GM19324 (cell line): ENCODE data around the gene HOXD4.

Experiments used
- ATAC-seq: cut with Tn5 transposase; IDR thresholded peaks from one replicate; pipeline ENCODE4 v1.9.1; 2021; ENCODE audit warnings: mild to moderate bottlenecking, moderate library complexity; ENCODE audit not compliant: unreplicated experiment, low FRiP score

Gene HOXD4

DNA sequence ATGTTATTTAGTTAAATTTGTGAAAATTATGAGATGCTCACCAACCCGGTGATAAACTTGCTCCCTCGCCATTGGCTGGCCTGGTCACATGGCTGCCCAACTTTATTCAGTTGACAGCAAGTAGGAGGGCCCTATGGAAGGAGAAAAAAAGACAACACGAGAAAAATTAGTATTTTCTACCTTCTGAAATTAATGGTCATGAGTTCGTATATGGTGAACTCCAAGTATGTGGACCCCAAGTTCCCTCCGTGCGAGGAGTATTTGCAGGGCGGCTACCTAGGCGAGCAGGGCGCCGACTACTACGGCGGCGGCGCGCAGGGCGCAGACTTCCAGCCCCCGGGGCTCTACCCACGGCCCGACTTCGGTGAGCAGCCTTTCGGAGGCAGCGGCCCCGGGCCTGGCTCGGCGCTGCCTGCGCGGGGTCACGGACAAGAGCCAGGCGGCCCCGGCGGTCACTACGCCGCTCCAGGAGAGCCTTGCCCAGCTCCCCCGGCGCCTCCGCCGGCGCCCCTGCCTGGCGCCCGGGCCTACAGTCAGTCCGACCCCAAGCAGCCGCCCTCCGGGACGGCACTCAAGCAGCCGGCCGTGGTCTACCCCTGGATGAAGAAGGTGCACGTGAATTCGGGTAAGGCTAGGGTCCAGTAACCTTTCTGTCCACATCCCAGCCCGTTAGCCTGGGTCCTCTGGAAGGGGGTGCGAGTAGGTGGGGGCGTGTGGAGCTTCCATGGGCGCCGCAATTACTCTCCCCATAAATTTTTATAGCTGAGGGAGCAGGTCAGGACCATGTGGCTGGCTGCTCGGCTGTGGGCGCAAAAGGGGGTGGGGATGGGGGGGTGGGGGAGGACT is at the start of gene HOXD4:
Gene HOXD4 (plus strand): TSS at position 109 of the 846 bp plus-strand sequence. CDS start 84 bp downstream, at position 193.
- no peak for ATAC-seq

DNA sequence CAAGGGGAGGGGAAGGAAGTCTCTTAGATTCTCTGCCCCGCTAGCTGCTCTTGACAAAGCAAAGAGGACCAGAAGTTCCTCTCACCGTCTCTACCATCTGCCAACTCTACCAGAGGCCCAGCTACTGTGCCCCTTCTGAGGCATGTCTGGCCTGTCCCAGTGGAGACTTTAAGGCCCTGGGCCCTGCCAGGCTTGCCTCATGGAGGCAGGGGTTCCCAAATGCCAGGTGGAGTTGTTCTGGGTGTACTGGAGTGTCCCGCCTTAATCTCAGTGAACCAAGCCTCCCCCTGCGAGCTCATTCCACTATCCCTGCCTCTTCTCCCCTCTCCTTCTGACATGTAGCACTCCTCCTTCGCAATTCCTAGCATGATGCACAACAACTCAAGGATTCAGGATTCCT is 49.5 kb upstream of the HOXD4 start:
- ATAC-seq: no peak

DNA sequence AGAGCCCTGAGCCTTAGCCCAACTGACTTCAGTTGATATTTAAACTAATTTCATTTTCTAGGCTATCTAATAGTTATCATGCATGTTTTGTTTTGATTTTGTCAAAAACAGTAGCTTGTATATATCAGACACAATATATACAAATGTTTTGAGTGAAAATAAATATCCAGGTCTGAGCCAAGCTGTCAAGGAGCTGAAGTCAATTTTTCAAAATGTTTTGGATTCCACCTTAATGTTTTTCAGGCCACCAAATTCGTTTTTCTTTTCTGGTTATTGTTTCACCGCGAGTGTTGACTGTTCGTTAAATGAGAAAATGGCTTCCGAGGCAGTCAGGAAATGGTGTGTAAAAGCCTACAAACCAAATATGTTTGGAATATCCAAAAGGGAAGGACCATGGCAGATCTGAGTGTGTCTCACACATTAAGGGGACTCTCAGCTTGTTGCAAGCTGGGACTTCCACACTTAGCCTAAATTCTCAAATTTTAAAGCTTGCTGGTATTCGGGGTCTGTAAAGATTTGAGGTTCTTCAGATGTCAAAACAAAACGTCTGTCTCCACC is 49.0 kb upstream of the HOXD4 start:
- ATAC-seq: no peak

DNA sequence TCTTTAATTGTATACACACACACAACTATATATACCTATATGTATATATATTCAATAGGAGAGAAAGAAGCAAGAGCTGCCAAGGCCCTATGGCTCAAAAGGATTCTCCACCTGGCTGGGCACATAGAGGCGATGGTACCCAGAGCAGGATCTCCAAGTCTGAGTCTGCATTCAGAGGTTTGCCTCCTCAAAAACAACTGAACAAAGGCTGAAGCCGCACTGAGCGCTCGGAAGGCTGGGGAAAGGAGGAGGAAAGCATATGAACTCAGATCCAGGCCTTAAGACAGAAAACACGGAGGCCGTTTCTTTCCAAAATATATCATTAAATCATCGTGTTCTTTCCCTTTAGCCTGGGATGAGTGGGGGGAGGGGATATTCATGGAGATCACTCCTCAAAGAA is 48.2 kb upstream of the HOXD4 start:
- no peak for ATAC-seq

DNA sequence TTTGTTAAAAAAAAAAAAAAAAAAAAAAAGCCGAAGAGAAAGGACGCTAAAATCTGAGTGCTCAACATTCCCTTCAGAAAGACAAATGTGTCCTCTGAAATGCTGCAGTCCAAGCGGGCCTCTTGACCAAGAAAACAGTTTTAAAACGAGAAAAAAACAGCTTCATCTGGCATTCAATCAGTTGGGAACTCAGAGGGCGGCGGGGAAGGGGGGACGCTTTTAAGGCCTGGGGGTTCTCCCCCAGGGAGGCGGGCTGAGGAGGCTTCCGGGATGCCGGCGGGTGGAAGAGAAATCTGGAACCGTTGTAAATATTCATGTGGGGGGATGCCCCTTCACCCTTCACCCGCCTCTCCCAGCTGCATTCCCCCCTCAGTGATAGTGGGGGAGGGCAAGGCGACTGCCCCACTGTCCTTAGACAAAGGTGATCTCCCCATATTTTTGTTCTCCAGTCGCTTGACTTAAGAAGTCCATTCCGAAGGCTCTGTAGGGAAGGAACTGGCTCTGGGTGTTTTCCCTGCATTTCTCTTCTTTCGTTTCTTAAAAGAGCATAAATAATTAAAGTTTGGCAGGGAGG is 47.5 kb upstream of the HOXD4 start:
- no peak for ATAC-seq

DNA sequence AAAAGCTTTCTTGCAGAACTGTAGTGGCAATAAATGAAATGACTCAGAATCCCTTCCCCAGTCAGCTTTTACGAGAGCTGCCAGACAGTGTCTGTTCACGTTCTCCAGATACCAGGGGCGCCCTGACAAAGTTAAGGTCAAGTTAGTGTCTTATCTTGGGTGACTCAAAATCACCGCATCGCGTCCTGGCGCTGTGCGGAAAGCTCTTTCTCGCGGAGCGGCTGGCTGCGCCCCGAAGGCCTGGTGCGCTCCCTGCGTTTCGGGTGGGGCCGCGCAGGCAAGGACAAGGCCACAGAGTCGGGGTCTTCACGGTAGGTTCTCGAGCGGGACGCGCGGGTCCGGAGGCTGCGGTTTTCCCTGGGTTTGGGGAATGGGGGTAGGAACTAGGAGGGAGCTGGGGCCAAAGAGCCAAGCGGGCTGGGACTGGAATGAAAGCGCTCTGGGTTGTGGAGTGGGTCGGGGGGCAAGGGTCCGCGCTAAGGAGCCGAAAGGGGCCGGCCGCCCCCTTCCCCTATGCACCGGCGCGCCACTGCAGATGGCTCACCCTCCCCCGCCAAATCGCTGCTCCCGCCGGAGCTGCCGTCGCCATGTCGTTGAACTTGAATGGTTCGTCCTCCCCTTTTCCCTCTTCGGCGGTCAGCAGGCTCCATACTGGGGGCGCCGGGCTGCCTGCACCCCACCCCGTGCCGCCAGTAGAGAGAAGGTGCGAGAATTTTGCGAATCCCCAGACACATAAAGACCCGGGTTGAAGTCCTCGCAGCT is 46.9 kb upstream of the HOXD4 start:
- no peak for ATAC-seq

DNA sequence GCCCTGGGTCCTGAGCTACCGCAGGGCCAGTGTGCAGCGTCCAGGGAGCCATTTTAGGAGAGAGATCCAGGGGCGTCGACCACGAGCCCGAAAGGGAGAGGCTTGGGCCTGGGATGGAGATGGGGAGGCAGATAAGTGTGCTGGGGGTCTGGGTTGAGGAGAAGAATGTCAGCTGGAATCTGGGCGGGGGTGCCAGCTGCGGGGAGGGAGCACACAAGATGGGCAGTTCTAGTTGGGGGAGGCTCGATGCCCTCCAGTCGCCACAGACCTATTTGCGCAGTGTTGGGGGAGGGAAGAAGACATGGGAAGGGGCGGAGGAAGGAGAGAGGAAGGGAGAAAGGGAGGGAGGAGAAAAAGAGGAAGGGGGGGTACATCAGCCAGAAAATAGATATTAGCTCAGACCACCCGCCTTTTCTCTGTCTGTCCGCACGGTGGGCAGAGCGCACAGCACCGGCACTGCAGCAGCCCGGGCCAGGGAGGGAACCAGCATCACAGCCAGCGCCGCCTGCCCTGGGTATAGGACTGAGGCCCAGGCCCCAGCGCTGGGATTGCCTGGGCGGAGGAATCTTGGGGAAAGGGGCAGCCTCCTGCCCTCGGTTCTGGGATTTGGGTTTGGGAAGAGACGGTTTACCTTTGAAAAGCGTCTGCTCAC is 46.1 kb upstream of the HOXD4 start:
- ATAC-seq: no peak

DNA sequence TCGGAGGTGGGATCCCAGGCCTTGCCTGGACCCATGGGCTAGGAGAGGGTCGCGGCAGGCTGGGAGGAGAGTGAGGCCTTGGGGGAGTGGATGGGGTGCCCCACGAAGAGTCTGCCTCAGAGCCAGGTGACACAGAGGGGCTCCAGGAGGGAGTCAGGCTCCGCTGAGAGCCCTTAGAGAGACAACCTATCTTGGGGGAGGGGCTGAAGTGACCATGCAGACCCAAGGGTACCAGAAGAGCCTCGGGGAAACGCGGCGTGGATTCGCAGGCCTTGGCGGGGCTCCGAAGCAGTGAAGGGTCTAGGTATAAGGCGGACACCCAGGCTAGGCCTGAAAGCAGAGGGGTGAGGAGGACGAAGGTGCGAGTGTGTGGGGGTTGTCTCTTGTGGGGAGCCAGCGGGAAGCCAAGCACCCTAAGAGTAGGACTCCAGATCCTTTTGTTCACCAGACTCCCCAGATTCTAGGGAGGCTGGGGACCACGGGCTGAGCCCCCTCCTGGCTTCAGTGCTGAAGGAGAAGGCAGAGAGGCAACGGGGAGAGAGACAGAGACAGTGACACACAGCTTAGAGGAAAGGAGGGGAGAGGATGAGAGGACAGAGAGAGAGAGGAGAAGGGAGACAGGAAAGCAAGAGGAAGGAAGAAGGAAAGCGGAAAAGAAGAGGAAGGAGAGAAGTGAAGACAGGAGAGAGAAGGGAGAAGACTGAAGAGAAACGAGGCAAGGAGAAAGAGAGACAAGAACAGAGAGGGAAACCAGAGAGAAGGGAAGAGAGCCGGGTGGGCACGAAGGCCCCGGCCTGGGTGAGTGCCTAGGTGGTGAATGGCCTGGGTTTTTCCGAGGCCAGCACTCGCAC is 45.4 kb upstream of the HOXD4 start:
- no peak for ATAC-seq

DNA sequence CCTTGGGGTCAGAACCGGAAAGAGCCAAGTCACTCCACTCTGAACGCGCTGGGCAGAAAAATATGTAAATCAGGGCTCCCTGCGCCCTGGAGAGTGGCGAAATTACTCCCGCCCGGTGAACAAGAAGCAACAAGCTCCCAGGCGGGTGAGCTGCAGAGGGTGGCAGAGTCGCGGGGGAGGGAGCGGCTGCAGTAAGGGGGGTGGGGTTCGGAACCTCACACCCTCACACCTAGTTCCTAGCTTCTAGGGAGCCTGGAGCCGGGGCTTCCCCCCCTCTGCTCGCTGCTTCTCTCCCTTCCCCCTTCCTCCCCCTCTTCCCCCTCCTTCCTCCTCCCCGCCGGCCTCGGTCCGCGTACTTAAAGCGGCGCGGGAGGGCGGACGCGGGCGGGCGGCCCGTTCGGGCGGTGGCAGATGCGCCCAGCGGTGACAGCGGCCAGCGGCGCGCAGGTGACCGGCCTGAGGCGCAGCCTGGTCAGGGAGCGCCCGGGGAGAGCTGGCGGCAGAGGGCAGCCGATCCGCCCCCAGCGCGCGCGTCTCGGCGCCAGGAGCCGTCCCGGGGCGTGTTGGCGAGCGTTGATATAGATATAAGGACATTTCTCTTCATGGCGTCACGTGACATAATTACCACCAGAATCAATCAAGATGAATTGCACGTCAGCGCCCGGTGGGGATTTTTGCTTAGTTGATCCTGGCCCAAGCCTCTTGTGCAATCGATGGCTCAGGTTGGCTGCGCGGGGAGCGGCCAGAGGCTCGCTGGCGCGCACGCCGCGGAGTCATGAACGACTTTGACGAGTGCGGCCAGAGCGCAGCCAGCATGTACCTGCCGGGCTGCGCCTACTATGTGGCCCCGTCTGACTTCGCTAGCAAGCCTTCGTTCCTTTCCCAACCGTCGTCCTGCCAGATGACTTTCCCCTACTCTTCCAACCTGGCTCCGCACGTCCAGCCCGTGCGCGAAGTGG is 44.5 kb upstream of the HOXD4 start, which contains the start of gene HOXD11:
Gene HOXD11 (plus strand): TSS at position 700 of the 959 bp plus-strand sequence. CDS start 76 bp downstream, at position 776.
- ATAC-seq: no peak

DNA sequence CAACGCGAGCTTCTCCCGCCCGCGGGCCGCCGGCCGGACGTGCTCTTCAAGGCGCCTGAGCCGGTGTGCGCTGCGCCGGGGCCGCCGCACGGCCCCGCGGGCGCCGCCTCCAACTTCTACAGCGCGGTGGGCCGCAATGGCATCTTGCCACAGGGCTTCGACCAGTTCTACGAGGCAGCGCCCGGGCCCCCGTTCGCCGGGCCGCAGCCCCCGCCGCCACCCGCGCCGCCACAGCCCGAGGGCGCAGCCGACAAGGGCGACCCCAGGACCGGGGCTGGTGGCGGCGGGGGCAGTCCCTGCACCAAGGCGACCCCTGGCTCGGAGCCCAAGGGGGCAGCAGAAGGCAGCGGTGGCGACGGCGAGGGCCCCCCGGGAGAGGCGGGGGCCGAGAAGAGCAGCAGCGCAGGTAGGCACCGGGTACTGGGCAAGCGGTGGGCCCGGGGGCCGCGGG is 43.6 kb upstream of the HOXD4 start:
- ATAC-seq: no peak

DNA sequence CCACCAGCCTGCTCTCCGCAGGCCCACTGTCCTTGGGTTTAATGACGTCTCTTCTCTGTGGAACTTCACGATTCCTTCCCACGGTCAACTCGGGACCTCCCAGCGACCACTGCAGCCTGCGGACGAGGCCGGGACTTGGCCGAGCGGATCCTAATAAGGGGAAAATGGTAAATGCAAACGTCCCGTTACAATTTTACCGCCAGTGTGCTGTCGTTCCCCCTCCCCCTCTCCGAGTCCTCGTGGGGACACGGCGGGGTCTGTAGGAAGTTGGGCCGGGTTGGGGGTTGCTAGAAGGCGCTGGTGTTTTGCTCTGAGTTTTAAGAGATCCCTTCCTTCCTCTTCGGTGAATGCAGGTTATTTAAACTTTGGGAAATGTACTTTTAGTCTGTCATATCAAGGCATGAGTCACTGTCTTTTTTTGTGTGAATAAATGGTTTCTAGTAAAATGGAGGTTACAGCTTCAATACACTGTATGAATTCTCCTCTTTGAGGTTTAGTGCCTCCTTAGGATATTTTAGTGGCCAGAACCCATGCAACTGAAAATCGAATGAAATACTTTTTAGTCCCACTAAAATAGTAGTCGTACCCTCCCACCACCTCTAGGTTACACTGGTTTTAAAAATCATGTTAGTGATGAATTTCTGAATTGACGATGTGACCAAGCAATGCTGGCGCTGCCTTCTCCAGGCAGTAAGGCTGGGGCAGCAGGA is 42.0 kb upstream of the HOXD4 start:
- no peak for ATAC-seq

DNA sequence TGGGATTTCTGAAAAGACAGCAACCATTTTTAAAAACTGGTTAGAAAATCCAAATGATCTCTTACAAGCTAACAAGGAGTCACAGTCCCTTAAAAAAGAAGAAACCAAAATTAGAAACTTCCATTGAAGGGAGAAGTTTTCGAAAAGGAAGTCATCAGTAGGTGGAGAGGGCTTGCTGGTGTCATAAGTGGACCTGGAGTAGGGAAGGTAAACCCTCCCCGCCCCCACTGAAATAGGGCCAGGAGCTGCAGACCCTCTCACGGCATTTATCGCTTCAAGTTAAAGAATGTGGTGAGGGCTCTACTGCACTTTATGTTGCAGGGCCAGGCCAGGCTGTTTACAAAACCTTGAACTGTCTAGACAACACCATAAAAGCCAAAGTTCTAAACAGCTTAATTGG is 41.4 kb upstream of the HOXD4 start:
- no peak for ATAC-seq

DNA sequence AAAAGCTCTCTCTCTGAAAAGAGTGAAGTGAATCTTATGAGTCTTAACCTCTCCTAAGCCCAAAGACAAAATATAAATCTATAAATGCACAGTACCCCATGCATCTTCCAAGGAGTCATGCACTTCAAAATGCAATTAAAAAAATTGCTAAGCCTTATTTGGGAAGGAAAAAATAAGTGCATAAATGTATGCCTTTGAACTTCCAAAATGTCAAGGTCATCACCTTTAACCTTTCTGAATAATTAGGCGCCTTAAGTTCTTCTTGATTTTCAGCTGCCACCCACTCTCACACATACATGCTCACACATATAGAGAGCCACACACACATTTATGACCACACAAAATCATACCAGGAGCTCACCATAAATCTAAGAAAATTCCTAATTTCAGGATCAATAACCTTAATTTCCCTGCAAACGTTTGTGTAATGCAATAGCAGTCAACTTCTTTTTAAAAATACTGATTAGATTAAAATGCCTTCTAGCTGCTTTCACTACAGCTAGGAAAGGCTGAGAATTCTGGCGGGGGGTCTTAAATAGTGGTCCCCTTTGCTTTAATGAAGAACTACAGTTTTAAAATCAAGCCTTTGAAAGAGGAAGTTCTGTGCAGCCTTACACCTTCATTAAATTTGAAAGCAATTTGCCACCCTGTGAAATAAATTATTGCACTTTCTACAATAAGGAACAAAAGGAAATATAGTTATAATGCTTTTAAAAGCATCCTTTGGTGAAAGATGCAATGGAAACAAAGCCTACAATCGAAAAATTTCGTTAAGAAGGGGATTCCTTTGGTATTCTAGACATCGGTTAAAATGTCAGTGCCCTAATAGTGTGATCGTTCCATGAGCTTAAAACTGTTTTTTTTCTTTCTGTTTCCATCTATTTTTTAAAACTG is 40.7 kb upstream of the HOXD4 start:
- ATAC-seq: no peak

DNA sequence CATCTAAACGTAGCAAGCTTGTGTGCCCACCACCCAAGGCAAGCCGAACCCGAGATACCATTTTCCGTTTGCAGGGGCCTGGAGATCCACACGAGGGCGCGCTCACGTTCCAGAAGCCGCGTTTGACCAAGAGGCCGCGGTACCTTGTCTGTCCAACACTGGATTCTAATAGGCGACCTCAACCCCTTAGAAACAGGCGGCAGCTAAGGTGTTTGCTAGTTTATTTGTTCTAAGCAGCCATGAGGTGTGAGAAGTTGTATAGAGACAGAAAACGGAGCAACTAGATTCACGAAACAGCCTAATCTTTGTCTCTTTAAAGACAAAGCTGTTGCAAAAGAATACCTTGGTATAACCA is 40.1 kb upstream of the HOXD4 start:
- peak; percentile 69 for ATAC-seq

DNA sequence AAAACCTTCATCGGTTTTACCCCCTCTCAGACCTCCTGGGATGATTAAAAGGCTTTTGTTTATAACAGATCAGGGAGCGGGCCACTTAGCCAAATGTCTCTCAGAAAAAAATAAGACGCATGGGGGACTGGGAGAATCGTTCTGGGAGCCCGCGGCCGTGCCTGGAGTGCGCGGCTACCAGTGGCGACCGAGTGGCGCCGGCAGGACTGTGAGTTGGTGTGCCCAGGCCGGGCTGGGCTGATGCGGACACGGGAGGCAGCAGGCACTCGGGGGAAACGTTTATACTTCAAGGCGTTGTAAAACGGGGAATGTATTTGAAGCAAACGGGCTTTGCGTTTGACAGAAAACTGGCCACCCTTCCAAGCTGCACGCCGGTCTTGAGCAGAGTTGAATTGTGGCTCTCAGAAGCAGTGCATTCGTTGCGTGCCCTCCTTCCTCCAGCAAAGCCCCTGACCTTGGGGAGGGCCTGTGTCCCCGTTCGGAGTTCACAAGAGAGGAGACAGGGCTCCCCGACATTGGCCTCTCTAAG is 39.4 kb upstream of the HOXD4 start:
- no peak for ATAC-seq
